Left renal cortex interstitium (tissue), 4 donors: ENCODE measurements around the gene USP8. TPM values are rescaled to one million over a fixed set of nuclear protein-coding genes. Genes with fewer than 3 reads are reported as not detected.

Experiments
- DNase-seq, 4 donors: peaks; one replicate each; pipeline ENCODE4 v3.0.0-alpha.2; 2013; ENCODE audit warnings: low read depth in 4 of 4, low spot score in 2 of 4, missing footprints in 1 of 4
- polyA plus RNA-seq, 4 donors: library from polyadenylated mRNA; unstranded; fragments of 120-200 nt; gene quantifications; one replicate each; pipeline ENCODE4 v1.2.1, GENCODE V29; 2013; ENCODE audit not compliant: insufficient read length in 4 of 4

USP8 gene
- polyA plus RNA-seq, 4 donors: 51.7 to 67.4 (median 60.4) TPM

DNA sequence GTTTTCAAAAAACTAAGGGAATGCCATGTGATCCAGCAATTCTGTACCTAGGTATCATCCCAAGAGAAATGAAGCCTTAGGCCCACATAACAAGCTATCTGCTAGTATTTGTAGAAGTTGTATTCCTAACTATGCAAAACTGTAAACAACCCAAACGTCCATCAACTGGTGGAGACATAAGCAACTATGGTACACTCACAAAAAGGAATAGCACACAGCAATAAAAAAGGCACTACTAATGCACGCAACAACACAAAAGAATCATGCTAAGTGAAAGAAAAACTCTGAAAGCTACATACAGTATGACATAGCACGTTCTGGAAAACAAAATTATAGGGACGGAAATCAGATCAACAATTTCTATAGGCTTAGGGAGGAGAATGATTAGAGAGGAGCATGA is 107.0 kb downstream of the USP8 start:
- no peak for DNase-seq

DNA sequence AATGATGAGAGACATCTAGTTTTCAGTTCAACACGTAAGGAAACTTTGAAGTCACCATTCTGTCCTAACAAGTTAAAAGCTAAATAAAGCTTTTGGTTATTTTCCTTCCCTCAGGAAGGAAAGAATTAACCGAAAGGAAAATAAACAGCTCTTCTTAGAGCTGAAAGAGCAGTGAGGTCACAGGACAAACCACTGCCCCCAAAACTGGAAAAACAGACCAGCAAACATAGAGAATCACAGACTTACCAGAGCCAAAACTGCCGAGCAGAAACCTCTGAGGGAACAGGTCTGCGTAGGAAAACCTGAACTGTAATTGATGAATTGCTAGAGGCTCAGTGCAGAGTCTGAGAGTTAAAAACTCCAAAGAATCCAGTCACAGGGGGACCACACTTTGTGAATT is 107.6 kb downstream of the USP8 start:
- no peak for DNase-seq

GRCh38 chr15:50542887-50543210 is 118.6 kb downstream of the USP8 start:
- no peak for DNase-seq

DNA sequence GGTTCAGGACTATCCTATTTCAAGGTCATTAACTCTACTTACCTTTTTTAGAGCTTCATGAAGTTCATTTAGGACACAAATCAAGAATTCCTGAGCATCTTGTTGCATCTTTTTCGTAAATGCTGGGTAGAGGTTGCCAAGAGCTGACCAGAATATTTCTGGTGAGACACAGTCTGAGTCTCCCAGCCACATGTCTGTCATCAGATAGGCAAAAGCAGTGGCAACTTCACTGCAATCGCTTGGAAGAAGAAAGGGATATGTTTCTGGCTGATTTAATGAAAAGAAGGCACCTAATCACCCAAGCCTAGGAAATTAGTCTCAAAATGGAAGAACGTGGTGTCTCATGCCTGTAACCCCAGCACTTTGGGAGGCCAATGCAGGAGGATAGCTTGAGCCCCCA is 119.4 kb downstream of the USP8 start:
- DNase-seq: no peak

DNA sequence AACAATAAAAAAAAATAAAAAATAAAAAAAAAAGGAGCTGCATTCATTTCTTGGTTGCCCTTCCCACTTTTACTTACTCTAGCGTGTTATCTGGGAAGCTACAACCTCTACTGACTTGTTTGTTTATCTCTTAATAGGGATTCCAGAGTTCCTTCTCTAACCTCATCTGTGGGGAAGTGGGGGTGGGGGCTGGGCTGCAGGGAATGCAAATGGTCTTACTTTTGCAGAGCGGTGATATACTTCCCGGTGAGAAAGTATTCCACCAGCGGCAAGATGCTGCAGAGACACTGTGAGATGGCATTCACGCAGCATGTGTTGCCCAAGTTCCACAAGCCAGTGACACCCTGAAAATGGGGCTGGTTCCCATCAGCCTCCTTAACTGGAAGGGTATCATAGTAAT is 120.2 kb downstream of the USP8 start:
- no peak for DNase-seq

- no peak for DNase-seq
Observed at GRCh38 chr15:50546566-50546965, 122.4 kb downstream of the USP8 start, which contains the start of gene USP50. Gene USP50 (minus strand): TSS chr15:50546666. CDS start chr15:50546525, 141 bp downstream.

DNA sequence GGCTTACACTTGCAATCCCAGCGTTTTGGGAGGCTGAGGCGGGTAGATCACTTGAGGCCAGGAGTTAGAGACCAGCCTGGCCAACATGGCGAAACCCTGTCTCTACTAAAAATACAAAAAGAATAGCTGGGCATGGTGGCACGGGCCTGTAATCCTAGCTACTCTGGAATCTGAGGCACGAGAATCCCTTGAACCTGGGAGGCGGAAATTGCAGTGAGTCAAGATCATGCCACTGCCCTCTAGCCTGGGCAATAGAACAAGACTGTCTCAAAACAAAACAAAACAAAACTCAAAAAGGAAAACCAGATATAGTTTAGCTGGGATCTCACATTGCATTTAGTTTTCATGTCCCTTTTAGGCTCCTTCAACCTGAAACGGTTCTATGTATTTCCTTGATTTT is 125.1 kb downstream of the USP8 start:
- no peak for DNase-seq

GRCh38 chr15:50552238-50552637 is 128.0 kb downstream of the USP8 start:
- DNase-seq: no peak

- no peak for DNase-seq
Observed at GRCh38 chr15:50556642-50557371, 132.6 kb downstream of the USP8 start.

DNA sequence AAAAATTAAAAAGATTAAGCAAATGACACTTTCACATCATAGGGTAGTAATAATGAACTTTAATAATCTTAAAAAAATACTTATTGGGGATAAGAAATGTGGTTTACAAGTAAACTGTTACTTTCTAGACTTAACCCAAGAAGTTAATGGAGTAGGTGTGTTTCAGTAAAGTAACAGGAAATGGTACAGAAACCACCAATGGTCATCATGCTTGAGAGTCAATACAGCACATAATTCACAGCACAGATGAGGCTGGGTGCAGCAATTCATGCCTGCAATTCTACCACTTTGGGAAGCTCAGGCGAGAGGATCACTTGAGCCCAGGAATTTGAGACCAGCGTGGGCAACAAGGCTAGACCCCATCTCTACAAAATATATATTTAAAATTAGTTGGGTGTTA is 133.8 kb downstream of the USP8 start:
- no peak for DNase-seq

DNA sequence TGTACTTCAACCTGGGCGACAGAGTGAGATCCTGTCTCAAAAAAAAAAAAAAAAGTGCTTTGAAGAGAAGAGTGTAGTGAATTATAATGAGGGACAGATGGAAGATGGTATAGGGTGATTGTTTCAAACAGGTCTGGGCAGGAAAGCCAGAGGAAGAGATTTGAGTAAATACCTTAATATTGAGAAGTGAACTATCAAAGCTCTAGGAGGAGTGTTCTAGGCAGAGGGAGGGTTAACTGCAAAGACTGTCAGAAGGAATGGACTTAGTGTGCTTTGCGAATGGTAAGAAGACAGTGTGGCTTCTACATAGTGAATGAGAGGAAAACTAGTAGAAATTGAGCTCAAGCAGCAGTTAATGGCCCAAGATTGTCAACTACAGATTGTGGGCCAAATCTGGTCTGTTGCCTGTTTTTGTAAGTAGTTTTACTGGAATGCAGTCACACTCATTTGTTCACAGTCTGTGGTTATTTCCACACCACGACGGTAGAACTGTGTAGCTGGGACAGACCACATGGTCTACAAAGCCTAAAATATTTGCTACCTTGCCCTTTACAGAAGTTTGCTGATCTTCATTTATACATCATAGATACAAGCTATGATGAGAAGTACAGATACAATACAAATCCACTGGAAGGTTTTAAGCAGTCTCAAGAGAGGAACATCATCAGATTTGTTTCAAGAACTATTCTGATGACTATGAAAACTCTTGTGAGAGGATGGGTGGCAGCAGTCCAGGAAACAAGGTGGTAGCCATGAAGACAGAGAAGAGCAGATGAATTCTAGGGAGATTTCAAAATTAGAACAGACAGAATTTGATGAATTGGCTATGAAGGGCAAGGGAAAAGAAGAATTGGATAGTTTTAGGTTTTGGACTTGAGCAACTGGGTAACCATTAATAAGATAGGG is 138.8 kb downstream of the USP8 start:
- no peak for DNase-seq

DNA sequence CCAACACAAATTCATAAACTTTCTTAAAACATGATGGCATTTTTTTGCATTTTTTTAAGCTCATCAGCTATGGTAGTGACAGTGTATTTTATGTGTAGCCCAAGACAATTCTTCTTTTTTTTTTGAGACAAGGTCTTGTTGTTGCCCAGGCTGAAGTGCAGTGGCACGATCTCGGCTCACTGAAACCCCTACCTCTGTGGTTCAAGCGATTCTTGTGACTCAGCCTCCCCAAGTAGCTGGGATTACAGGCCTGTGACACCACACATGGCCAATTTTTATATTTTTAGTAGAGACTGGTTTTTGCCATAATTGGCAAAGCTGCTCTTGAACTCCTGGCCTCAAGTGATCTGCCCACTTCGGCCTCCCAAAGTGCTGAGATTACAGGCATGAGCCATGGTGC is 139.6 kb downstream of the USP8 start:
- DNase-seq: no peak

Other genes starting within 250 kb of the USP8 start
- 10 to 100 TPM; 38.5 to 66.1 (median 48.0) TPM for gene SLC27A2, start 242.2 kb upstream of the USP8 start, polyA plus RNA-seq
- under 1 TPM; 0.33 to 0.96 (median 0.37) TPM for gene HDC, start 158.7 kb upstream of the USP8 start, polyA plus RNA-seq
- gene GABPB1, start 69.2 kb upstream of the USP8 start, polyA plus RNA-seq: 10 to 100 TPM; 29.0 to 32.0 (median 30.5) TPM
- 1 to 10 TPM in 3 of 4 donors, under 1 TPM in 1; 0.89 to 1.8 (median 1.4) TPM for gene USP50, start 122.3 kb downstream of the USP8 start, polyA plus RNA-seq